HG02938 (cell line): Measurements from ENCODE around the gene BCDIN3D.

ENCODE experiments used
- ATAC-seq: cut with Tn5 transposase; IDR thresholded peaks from one replicate; pipeline ENCODE4 v1.9.1; 2021; ENCODE audit warnings: mild to moderate bottlenecking, moderate library complexity; ENCODE audit not compliant: unreplicated experiment

BCDIN3D gene

GRCh38 chr12:49798934-49799333 lies 44.0 kb downstream of the BCDIN3D start:
- ATAC-seq = no peak

DNA sequence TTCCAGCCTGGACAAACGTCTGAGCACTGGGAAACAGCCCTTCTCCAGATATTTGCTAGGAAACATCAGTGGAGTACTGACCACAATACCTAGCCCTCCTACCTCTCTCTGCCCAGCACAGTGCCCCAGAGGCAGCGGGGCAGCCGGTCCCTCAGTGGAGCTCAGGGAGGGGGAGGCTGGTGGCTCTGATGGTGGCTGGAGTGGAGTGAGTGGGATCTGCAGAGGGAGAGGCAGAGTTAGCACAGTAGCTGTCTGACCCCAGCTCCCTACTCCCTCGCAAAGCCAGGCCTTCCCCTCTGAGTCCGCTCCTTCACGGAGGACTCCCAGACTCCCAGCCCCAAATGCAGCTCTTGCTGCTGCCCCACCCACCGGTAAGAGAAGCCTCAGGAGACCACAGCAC lies 44.7 kb downstream of the BCDIN3D start:
- ATAC-seq = no peak

DNA sequence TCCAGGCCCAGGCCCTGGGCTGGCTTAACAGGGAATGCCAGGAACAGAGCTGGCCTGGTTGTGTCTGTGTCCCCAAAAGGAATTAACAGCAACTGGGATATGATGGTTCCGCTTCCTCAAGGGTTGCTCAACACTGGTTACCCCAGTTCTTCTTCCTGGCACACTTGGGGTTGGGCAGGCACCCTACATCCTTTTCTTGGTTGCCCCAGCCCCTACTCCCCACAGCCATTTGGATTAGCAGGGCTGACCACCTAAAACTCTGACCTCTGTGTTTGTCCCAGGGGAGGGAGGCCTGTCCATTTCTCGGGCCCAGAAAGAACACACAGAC lies 45.5 kb downstream of the BCDIN3D start:
- ATAC-seq = no peak

DNA sequence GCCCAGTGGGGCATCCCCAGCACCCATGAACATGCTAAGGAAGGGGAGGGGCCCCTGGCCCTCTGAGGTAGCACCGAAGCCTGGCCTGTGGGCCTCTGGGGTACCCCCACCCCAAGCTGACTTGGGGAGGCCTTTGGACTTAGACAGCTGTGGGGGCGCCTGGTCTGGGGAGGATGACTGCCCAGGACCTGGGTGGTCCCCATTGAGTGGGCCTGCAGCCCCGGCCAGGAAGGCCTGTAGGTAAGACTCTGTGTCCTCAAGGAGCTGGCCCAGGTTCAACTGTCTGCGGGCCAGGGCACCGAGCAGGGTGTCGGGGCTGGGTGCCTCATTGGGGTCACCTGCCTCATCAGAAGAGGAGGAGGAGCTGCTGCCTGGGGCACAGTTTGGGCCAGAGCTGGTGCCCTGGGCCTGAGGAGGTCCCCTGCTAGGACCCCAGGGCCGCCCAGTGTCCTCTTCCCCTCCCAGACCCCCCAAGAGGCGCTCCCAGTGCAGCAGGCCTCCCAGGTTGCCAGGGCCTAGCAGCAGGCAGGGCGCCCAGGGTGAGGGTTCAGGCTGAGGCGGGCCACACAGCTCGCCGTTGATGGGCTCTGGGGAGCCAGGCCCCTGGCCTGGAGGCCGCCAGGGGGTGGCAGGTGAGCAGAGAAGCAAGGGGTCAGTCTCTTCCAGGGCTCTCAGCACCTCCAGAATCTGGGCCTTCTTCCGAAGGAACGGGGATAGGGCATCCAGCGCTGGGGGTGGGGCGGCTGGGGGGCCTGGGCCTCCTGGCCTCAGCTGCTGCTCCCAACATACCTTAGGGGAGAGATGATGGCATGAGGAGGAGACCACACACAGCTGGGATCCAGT lies 46.1 kb downstream of the BCDIN3D start:
- ATAC-seq = no peak

DNA sequence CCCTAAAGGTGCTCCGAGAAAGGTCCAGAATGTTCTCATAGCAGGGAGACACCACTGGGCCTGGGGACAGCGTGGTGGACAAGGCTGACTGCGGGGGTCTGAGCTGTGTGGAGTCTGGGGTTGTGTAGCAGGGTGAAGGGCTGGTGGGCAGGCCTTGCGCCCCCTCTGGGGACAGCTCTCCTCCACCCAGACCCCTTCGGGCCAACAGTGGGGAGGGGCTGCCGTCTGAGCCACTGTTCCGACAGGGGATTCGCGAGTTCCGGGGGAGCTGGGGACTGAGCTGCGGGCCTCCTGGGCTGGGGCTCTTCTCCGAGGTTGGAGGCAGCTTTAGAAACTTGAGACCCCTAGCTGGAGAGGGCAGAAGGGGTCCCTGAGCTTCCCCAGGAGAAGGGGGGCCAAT lies 46.8 kb downstream of the BCDIN3D start:
- ATAC-seq = no peak

- no peak for ATAC-seq
These were observed 47.2 kb downstream of the BCDIN3D start for GRCh38 chr12:49795654-49796105.

- ATAC-seq = no peak
These were observed 47.9 kb downstream of the BCDIN3D start for GRCh38 chr12:49794811-49795653.

DNA sequence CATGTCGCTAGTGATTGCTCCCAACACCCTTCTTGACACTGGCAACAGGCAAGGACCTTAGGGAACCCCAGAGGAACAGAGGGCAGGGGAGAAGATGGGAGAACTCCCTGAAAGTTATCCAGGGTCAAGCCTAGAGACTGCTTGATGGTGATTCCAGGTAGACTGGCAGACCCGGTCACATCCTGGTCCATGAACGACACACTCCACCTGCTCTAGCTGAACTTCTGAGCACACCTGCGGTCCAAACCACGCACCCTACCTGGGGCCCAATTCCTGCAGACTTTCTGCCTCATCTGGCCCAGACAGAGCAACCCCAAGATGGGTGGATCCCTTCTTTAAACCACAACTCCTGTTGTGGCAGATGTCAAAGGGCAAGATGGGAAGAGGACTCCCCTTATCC lies 48.9 kb downstream of the BCDIN3D start:
- ATAC-seq = no peak

DNA sequence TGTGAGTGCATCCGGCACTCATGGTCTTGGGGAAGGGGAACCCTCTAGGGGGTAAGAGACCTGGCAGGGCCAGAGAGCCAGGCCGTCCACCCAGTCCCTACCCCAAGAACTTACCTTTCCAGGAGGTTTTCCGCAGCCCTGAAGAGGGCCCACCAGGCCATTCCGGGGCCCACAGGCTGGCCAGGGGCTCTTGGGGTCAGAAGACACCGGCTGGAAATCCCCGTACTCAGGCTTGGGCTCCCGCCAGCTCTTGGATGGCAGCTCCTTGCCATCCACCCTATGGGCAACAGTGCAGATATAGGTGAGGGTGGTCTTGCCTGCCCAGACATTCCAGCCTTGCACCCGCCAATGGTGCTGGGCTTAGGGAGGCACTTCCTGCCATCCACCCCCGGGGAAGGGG lies 49.3 kb downstream of the BCDIN3D start:
- ATAC-seq = no peak

DNA sequence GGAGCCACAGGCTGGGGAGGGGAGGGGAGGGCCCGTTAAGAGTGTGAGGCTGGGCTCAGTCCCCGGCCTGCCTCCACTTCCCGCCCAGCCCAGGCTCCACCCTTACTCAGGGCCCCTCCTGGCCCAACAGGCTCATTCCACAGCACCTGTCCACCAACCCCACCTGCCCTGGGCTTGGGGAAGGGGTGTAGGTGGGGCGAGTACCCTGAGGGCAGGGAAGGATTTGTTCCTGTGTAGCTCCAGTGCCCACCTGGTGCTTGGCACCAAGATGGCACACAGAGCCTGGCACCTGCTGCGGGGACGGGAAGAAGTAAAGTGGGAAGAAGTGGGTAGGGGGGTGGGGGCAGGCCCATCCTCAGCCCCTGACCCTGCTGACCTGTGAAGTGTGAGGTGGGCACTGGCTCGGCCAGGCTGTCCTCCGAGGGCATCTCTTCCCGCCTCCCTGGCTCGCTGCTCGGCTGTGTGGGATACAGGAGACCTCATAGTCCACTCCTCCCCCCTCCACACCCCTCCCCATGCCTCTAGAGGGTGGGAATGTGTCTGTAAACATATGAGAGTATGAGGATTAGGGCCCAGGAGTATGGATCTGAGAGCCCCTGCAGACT lies 49.8 kb downstream of the BCDIN3D start:
- no peak for ATAC-seq

DNA sequence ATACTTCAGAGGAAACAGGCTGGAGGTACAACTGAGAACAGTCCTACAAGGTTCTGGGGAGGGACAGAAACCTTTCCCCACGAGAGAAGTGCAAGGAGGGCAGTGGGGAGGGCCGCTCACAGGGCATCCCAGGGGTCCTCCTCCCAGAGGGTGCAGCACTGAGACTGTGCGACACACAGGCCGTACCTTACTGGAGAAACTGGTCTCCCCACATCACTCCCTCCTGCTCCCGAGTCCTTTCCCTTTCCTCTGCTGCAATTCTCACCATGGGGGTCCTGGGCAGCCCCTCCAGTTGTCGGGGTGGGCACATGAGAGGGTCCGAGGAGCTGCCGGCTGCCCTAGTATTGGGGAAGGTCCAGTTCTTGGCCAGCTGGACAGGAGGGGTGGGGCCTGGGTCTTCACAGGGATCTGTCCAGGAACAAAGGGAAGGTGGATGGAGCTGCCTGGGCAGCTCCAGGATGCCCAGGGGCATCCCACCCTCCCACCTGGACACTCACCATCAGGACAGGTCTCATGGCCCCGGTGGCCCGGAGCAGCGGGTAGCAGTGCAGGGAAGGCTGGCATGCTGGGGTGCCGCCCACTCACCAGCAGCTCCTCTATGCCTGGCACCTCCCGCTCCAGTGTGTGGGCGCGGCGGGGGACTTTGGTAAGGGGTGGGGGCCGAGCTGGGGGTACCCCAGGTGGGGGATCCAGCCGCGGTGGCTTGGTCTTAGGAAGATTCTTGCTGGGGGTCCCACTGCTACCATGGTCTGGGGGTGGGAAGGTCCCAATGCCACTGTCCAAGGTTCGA lies 50.5 kb downstream of the BCDIN3D start:
- ATAC-seq = no peak

DNA sequence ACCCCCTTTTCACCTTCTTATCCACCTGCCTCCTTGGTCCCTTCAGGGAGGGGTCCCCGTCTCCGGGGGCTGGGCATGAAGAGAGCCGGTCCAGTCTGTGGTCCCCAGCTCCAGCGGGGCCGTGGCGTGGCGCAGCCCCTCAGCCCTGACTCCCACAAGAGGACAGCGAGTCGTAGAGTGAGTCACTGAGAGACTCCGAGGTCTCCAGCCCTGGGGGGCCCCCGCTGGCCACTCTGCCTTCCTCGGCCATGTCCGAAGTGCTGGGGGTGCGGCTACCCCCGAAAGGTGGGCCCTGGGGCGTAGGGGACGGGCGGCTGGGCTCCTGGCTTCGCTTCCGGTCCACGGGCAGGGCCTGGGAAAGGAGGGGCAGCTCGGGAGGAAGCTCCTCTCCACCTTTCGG lies 51.2 kb downstream of the BCDIN3D start:
- no peak for ATAC-seq

DNA sequence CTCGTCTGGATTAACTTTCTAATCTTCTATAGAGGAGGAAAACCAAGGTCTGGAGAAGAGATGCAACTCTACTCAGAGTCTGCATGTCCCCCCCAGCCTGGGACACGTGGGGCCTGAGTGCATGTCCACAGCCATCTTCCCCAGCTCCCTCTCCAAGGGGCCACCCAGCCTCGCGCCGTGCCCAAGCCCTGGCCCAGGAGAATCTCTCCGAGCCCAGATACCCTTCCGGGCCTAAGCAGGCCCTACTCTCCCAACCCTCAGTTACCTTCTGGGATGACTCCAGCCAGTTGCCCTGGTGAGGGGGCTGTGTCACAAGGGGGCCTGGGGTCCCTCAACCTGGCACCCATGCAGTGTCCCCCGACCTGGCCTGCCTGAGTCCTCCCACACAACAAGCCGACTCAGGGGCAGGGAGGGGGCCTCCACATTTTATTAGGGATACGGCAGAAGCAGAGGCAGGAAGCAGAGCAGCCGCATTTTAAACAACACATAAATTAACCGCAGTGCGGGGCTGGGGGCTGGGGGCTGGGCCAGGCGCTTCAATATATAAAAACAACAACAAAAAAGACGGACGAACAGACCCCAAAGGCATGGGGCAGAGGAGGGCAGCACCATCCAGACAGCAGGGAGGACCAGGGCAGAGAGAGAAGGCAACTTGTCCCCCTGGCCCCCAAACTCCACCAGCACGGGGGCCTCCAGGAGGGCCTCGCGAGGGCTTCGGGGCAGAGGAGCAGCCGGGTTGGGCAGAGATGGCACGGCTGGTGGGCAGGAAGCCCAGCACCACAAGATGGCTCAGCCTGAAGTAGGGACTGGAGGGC lies 52.0 kb downstream of the BCDIN3D start:
- ATAC-seq = no peak

GRCh38 chr12:49789992-49790391 lies 52.9 kb downstream of the BCDIN3D start:
- no peak for ATAC-seq

DNA sequence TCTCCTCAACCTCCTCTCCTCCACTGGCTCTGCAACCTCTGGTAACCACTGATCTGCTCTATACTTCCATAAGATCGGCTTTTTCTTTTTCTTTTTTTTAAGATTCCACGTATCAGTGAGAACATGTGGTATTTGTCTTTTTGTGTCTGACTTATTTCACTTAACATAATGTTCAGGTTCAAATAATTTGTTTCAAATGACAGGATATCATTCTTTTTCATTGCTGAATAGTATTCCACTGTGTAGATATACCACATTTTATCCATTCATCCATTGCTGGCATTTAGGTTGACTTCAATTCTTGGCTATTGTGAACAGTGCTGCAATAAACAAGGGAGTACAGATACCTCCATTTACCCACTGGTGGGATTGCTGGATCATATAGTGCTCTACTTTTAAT lies 55.2 kb downstream of the BCDIN3D start:
- ATAC-seq = no peak
